Panc1 (cell line): ENCODE measurements around the gene RNF144B.

Experiments
- CTCF ChIP-seq: fragments of 450-650 bp; IDR thresholded peaks from 2 replicates; pipeline ENCODE4 v1.5.1; 2017; ENCODE audit warnings: mild to moderate bottlenecking
- POLR2AphosphoS5 ChIP-seq: IDR thresholded peaks from 2 replicates; pipeline ENCODE4 v1.6.1; 2012; ENCODE audit warnings: mild to moderate bottlenecking, low read depth, low read length, moderate library complexity
- SIN3A ChIP-seq: IDR thresholded peaks from 2 replicates; pipeline ENCODE4 v1.6.1; 2012; ENCODE audit warnings: low read depth, mild to moderate bottlenecking, low read length, moderate library complexity, borderline replicate concordance; ENCODE audit not compliant: insufficient read depth

- no peak for TF ChIP-seq POLR2AphosphoS5
- no peak for TF ChIP-seq CTCF
- no peak for TF ChIP-seq SIN3A
These were observed 86.6 kb downstream of the RNF144B start for GRCh38 chr6:18473755-18474154.
